HCT116 (cell line): Measurements from ENCODE around the gene PPP6R3. TPM values are rescaled to one million over a fixed set of nuclear protein-coding genes. Genes with fewer than 3 reads are reported as not detected.

ENCODE experiments used
- ATAC-seq: fragments of 200-7000 bp; cut with Tn5 transposase; 2 replicates; pipeline ENCODE4 v1.9.1; 2020; ENCODE audit warnings: mild to moderate bottlenecking, moderate library complexity
- BruUV-seq: library from RNA; stranded (reverse); fragments of 400-500 nt; replicated peaks from 2 replicates; lab custom pipeline; 2021; lab: Mats Ljungman, UMichigan
- CTCF ChIA-PET: fragments of 300-600 bp; sonication (Branson Sonifier 250); formaldehyde crosslinking; loops from one replicate; lab custom pipeline; 2021; ENCODE audit warnings: antibody characterized with exemption; lab: Charles Lee
- POLR2A ChIA-PET: fragments of 300-600, 350-600 bp; sonication (Branson Sonifier 250); formaldehyde crosslinking; loops from one replicate; lab custom pipeline; 2021; ENCODE audit warnings: antibody characterized with exemption; lab: Charles Lee
- RAD21 ChIA-PET, 2 experiments: fragments of 300-600 bp; sonication (Branson Sonifier 250); formaldehyde crosslinking; loops; one replicate each; lab custom pipeline; 2023; ENCODE audit warnings: low total read pairs in 2 of 2; ENCODE audit not compliant: uncharacterized antibody in 2 of 2, unreplicated experiment in 2 of 2, low non-redundant PET in 1 of 2; lab: Charles Lee
- DNase-seq: peaks from one replicate; pipeline ENCODE4 v3.0.0-alpha.2; 2010; ENCODE audit warnings: low read depth, low spot score
- H2AFZ ChIP-seq: fragments of 200-600 bp; shearing (Covaris generic), sonication (generic); 2 replicates; pipeline ENCODE4 v1.6.1; 2017; ENCODE audit warnings: low read depth, mixed run types, mixed read lengths, antibody characterized with exemption, low read length; ENCODE audit not compliant: poor library complexity, severe bottlenecking
- H3K27ac ChIP-seq: 2 replicates; pipeline ENCODE4 v1.5.1; 2012; ENCODE audit warnings: low read depth, low read length
- H3K27me3 ChIP-seq: fragments of 200-600 bp; sonication (generic); 2 replicates; pipeline ENCODE4 v1.6.1; 2016; ENCODE audit warnings: mixed run types, low read length, mixed read lengths; ENCODE audit not compliant: insufficient read depth
- H3K36me3 ChIP-seq, 2 experiments: fragments of 200-500 bp in 1 of 2; fragments of 200-600 bp in 1 of 2; sonication (Bioruptor generic) in 1 of 2; sonication (generic) in 1 of 2; 2 replicates each; pipeline versions ENCODE4 v1.5.1 to v1.6.1; 2014 to 2016; ENCODE audit warnings: low read length in 2 of 2, inconsistent platforms in 1 of 2, mixed read lengths in 1 of 2, mixed run types in 1 of 2; ENCODE audit not compliant: insufficient read depth in 2 of 2, control insufficient read depth in 1 of 2
- H3K4me1 ChIP-seq, 2 experiments: fragments of 200-600 bp in 1 of 2; sonication (generic) in 1 of 2; 2 replicates each; pipeline versions ENCODE4 v1.5.1 to v1.6.1; 2012 to 2017; ENCODE audit warnings: low read length in 2 of 2, inconsistent platforms in 1 of 2, mild to moderate bottlenecking in 1 of 2, mixed read lengths in 1 of 2, mixed run types in 1 of 2, moderate library complexity in 1 of 2; ENCODE audit not compliant: insufficient read depth in 2 of 2, control insufficient read depth in 1 of 2
- H3K4me2 ChIP-seq: fragments of 200-600 bp; sonication (generic); 2 replicates; pipeline ENCODE4 v1.6.1; 2017; ENCODE audit warnings: mixed run types, low read length, mixed read lengths
- H3K4me3 ChIP-seq, 2 experiments: fragments of 200-600 bp in 1 of 2; sonication (generic) in 1 of 2; replicated peaks in 1 of 2; 2 replicates each; pipeline ENCODE4 v1.5.1; 2011 to 2016; ENCODE audit warnings: low read length in 2 of 2, control low read depth in 1 of 2, low read depth in 1 of 2, mild to moderate bottlenecking in 1 of 2, mixed read lengths in 1 of 2, mixed run types in 1 of 2
- H3K79me2 ChIP-seq: fragments of 200-600 bp; sonication (generic); 2 replicates; pipeline ENCODE4 v1.6.1; 2017; ENCODE audit warnings: mild to moderate bottlenecking, mixed run types, low read length, moderate library complexity, mixed read lengths; ENCODE audit not compliant: insufficient read depth
- H3K9ac ChIP-seq: fragments of 200-600 bp; sonication (generic); 2 replicates; pipeline ENCODE4 v1.6.1; 2016; ENCODE audit warnings: low read length, mixed read lengths
- H3K9me2 ChIP-seq: fragments of 200-600 bp; sonication (generic), shearing (Covaris generic); 2 replicates; pipeline ENCODE4 v1.6.1; 2017; ENCODE audit warnings: mixed run types, mild to moderate bottlenecking, moderate library complexity; ENCODE audit not compliant: insufficient read depth
- H3K9me3 ChIP-seq, 2 experiments: fragments of 200-500 bp in 1 of 2; fragments of 200-600 bp in 1 of 2; sonication (Bioruptor generic) in 1 of 2; sonication (generic) in 1 of 2; 2 replicates each; pipeline ENCODE4 v1.6.1; 2014 to 2017; ENCODE audit warnings: low read length in 2 of 2, mixed read lengths in 2 of 2, inconsistent platforms in 1 of 2, low read depth in 1 of 2, mild to moderate bottlenecking in 1 of 2, mixed run types in 1 of 2, moderate library complexity in 1 of 2; ENCODE audit not compliant: control insufficient read depth in 1 of 2, insufficient read depth in 1 of 2
- H4K20me1 ChIP-seq: fragments of 200-600 bp; sonication (generic), shearing (Covaris generic); 2 replicates; pipeline ENCODE4 v1.6.1; 2017; ENCODE audit warnings: mixed run types, mild to moderate bottlenecking, moderate library complexity; ENCODE audit not compliant: insufficient read depth
- ATF3 ChIP-seq: IDR thresholded peaks from 2 replicates; pipeline ENCODE4 v1.6.1; 2012
- CBX3 ChIP-seq: IDR thresholded peaks from 2 replicates; pipeline ENCODE4 v1.6.1; 2012; ENCODE audit warnings: low read depth
- CEBPB ChIP-seq: IDR thresholded peaks from 2 replicates; pipeline ENCODE4 v1.6.1; 2012; ENCODE audit warnings: low read depth
- EGR1 ChIP-seq: IDR thresholded peaks from 2 replicates; pipeline ENCODE4 v1.6.1; 2012; ENCODE audit warnings: low read depth
- ELF1 ChIP-seq: IDR thresholded peaks from 2 replicates; pipeline ENCODE4 v1.6.1; 2012; ENCODE audit warnings: low read depth, borderline replicate concordance
- EZH2 ChIP-seq: fragments of 200-600 bp; sonication (generic); IDR thresholded peaks from 2 replicates; pipeline ENCODE4 v1.6.1; 2017; ENCODE audit warnings: antibody characterized with exemption, mixed run types
- EZH2phosphoT487 ChIP-seq: fragments of 200-600 bp; IDR thresholded peaks from 2 replicates; pipeline ENCODE4 v1.6.1; 2018; ENCODE audit warnings: antibody characterized with exemption, borderline replicate concordance
- POLR2AphosphoS5 ChIP-seq: IDR thresholded peaks from 2 replicates; pipeline ENCODE4 v1.6.1; 2011; ENCODE audit warnings: mild to moderate bottlenecking, low read depth, low read length, moderate library complexity
- RAD21 ChIP-seq: IDR thresholded peaks from 2 replicates; pipeline ENCODE4 v1.6.1; 2012; ENCODE audit warnings: low read depth, mild to moderate bottlenecking
- REST ChIP-seq: IDR thresholded peaks from 2 replicates; pipeline ENCODE4 v1.6.1; 2012; ENCODE audit warnings: low read depth
- SRF ChIP-seq: IDR thresholded peaks from 2 replicates; pipeline ENCODE4 v1.6.1; 2012; ENCODE audit warnings: low read depth
- TCF7L2 ChIP-seq: IDR thresholded peaks from 2 replicates; pipeline ENCODE4 v1.7.0; 2011; ENCODE audit warnings: borderline replicate concordance, inconsistent platforms; ENCODE audit not compliant: insufficient read depth, insufficient read length; ENCODE audit errors: extremely low read depth
- YY1 ChIP-seq: IDR thresholded peaks from 2 replicates; pipeline ENCODE4 v1.6.1; 2011; ENCODE audit warnings: low read length, low read depth, moderate library complexity, mild to moderate bottlenecking; ENCODE audit not compliant: insufficient replicate concordance; ENCODE audit errors: extremely low read depth
- ZFX ChIP-seq: fragments of 450-650 bp; IDR thresholded peaks from 2 replicates; pipeline ENCODE4 v1.6.1; 2017
- ZNF274 ChIP-seq: fragments of 200-500 bp; sonication (Bioruptor generic); IDR thresholded peaks from 2 replicates; pipeline ENCODE4 v1.6.1; 2014; ENCODE audit warnings: mild to moderate bottlenecking, low read depth, low read length, inconsistent platforms
- intact Hi-C: fragments of 100-400 bp; cut with micrococcal nuclease; formaldehyde crosslinking; loops from 2 replicates; pipeline ENCODE4 v1.10.0; 2022
- total RNA-seq: library from RNA; stranded (reverse); gene quantifications from one replicate; pipeline ENCODE4 v1.2.1, GENCODE V29; 2021; ENCODE audit not compliant: unreplicated experiment
- TF ChIP-seq, protein P1 (sequence below), 3 experiments: fragments of 200-600 bp in 1 of 3; sonication (generic) in 1 of 3; IDR thresholded peaks in 2 of 3; conservative IDR thresholded peaks in 1 of 3; 2 replicates each; pipeline ENCODE4 v1.5.1; 2012 to 2017; ENCODE audit warnings: low read depth in 2 of 3, low read length in 2 of 3, antibody characterized with exemption in 1 of 3, borderline replicate concordance in 1 of 3, control low read depth in 1 of 3, mild to moderate bottlenecking in 1 of 3, mixed read lengths in 1 of 3, mixed run types in 1 of 3, moderate library complexity in 1 of 3; ENCODE audit not compliant: insufficient read depth in 1 of 3
- TF ChIP-seq, protein P2 (sequence below): IDR thresholded peaks from 2 replicates; pipeline ENCODE4 v1.6.1; 2012
- TF ChIP-seq, protein P3 (sequence below): IDR thresholded peaks from 2 replicates; pipeline ENCODE4 v1.6.1; 2011; ENCODE audit warnings: mild to moderate bottlenecking, low read length, moderate library complexity; ENCODE audit not compliant: insufficient replicate concordance; ENCODE audit errors: extremely low read depth

PPP6R3 gene
- total RNA-seq, 1 experiment from 2014 or later, result 113 TPM

GRCh38 chr11:68488623-68489022 lies 28.1 kb downstream of the PPP6R3 start:
- TF ChIP-seq, protein P1, sequence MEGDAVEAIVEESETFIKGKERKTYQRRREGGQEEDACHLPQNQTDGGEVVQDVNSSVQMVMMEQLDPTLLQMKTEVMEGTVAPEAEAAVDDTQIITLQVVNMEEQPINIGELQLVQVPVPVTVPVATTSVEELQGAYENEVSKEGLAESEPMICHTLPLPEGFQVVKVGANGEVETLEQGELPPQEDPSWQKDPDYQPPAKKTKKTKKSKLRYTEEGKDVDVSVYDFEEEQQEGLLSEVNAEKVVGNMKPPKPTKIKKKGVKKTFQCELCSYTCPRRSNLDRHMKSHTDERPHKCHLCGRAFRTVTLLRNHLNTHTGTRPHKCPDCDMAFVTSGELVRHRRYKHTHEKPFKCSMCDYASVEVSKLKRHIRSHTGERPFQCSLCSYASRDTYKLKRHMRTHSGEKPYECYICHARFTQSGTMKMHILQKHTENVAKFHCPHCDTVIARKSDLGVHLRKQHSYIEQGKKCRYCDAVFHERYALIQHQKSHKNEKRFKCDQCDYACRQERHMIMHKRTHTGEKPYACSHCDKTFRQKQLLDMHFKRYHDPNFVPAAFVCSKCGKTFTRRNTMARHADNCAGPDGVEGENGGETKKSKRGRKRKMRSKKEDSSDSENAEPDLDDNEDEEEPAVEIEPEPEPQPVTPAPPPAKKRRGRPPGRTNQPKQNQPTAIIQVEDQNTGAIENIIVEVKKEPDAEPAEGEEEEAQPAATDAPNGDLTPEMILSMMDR (IDR thresholded peaks at IDR 0.05 in 2 of 3, conservative IDR thresholded peaks at IDR 0.05 in 1 of 3; ENCODE audit: borderline replicate concordance in 1 of 3, insufficient read depth in 1 of 3, low read depth in 2 of 3, low read length in 2 of 3), result no peak
- no peak for TF ChIP-seq RAD21
- TF ChIP-seq CBX3, result no peak
- no peak for TF ChIP-seq REST
- TF ChIP-seq ZNF274, result no peak
- TF ChIP-seq ELF1, result no peak
- TF ChIP-seq ATF3, result no peak
- no peak for TF ChIP-seq EZH2phosphoT487
- no peak for TF ChIP-seq EZH2
- no peak for TF ChIP-seq POLR2AphosphoS5
- TF ChIP-seq CEBPB, result no peak
- no peak for TF ChIP-seq TCF7L2
- TF ChIP-seq YY1, result no peak
- TF ChIP-seq, protein P2, sequence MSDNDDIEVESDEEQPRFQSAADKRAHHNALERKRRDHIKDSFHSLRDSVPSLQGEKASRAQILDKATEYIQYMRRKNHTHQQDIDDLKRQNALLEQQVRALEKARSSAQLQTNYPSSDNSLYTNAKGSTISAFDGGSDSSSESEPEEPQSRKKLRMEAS, result no peak
- TF ChIP-seq, protein P3, sequence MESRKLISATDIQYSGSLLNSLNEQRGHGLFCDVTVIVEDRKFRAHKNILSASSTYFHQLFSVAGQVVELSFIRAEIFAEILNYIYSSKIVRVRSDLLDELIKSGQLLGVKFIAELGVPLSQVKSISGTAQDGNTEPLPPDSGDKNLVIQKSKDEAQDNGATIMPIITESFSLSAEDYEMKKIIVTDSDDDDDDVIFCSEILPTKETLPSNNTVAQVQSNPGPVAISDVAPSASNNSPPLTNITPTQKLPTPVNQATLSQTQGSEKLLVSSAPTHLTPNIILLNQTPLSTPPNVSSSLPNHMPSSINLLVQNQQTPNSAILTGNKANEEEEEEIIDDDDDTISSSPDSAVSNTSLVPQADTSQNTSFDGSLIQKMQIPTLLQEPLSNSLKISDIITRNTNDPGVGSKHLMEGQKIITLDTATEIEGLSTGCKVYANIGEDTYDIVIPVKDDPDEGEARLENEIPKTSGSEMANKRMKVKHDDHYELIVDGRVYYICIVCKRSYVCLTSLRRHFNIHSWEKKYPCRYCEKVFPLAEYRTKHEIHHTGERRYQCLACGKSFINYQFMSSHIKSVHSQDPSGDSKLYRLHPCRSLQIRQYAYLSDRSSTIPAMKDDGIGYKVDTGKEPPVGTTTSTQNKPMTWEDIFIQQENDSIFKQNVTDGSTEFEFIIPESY, result no peak
- TF ChIP-seq SRF, result no peak
- TF ChIP-seq ZFX, result no peak
- no peak for TF ChIP-seq EGR1
- no peaks in the 10 kb centered on the region for H3K9me3 ChIP-seq
- H3K9me2 ChIP-seq, result no peaks in the 10 kb centered on the region
- intact Hi-C loops, result no loop called here
- RAD21 ChIA-PET, result no interaction called here
- ATAC-seq, result no peak
- H3K4me2 ChIP-seq, result no peak overlapping the region
- no peak for DNase-seq
- H4K20me1 ChIP-seq, result peaks cover 41% of the 10 kb centered on the region
- H3K27ac ChIP-seq, result no peak overlapping the region
- H2AFZ ChIP-seq, result no peak overlapping the region
- H3K36me3 ChIP-seq, result 0 out of 4 replicates have a peak, but pooled peaks cover 0 to 5% of the 10 kb centered on the region in 2 experiments
- POLR2A ChIA-PET, result no interaction called here
- peaks cover 100% of the 10 kb centered on the region for H3K79me2 ChIP-seq
- CTCF ChIA-PET, result no interaction called here
- H3K4me1 ChIP-seq, result no peaks in the 10 kb centered on the region
- no peak overlapping the region for H3K9ac ChIP-seq
- BruUV-seq, result no TSS peak
- H3K27me3 ChIP-seq, result no peaks in the 10 kb centered on the region
- no peak overlapping the region for H3K4me3 ChIP-seq
